HUDEP-2 (cell line): ENCODE measurements around the gene TMEM63A.

Experiments
- DNase-seq, 76 experiments: peaks; one replicate each; lab custom pipeline; 2025; ENCODE audit not compliant: unreplicated experiment in 76 of 76; lab: John Stamatoyannopoulos, UW

The TMEM63A gene

DNA sequence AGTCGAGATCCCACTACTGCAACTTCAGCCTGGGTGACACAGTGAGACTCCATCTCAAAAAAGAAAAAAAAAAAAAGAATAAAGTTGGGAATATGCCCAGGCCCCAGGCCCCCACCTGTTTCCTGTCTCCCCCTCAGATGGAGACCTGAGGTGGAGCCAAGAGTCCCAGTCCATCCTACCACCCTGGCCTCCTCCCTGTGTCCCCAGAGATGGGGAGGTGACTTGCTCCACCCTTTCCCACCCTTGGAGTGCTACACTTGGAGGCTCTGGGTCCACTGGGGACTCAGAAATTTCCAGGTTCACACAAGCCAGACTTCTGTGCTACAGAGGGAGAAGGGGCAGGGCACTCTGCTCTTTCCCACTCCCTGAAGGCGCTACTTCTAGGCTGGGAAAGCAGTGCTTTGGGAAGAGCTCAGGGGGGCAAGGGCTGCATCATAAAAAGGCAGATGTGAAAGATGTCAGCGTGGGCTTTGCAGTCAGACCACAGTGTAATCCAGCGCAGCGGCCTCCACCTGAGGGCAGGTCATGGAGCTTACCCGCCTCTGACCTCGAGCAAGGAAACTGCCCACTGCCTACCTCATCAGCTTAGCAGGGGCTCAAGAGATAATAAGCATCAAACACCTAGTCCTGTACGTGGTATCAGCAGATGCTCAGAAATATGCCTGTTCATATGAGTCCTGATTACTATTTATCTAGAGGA is 13.4 kb downstream of the TMEM63A start:
- DNase-seq = no peak

- DNase-seq = no peak
Measured at GRCh38 chr1:225866981-225867380, 15.2 kb downstream of the TMEM63A start.

GRCh38 chr1:225866061-225866837 is 15.9 kb downstream of the TMEM63A start:
- peak in 4 of 76 experiments; percentile 5 to 12 (median 8) for DNase-seq

DNA sequence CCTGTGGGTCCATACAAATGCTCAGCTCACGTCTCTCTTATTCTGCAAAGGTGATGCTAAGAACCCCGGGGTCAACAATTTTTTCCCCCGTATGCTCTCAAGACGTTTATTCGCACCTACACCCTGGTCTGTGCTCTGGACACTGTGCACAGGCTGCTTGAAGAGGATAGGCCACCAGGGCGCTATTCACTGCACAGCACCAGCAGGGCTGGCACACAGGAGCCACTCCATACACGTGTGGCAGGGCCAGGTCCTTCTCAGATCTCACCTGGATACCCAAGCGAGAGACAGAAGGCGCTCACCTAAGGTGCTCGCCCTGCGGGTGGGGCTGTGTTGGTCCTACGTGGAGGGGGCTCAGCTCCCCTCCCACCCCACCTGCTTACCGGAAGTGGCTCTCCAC is 16.7 kb downstream of the TMEM63A start:
- DNase-seq = no peak

GRCh38 chr1:225863167-225863566 is 19.0 kb downstream of the TMEM63A start:
- no peak for DNase-seq

DNA sequence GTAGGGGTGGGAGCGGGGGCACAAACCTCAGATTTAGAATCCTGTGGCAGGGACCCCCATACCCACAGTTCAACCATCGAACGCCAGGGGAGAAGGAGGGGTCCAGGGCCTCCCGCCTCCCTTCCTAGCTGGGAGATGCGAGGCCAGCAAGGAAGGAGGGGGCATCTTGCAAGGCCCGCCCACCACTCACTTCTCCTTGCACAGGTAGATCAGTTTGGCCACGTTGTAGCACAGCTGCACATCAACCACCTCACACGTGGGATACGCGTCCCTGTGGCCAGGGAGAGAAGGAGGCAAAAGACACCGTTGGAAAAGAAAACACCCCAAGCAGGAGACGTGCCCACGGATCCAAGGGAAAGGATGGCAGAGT is 19.6 kb downstream of the TMEM63A start:
- DNase-seq = no peak

- DNase-seq = no peak
Measured at GRCh38 chr1:225861834-225862580, 20.2 kb downstream of the TMEM63A start.

- DNase-seq = no peak
Measured at GRCh38 chr1:225860876-225861441, 21.2 kb downstream of the TMEM63A start.

DNA sequence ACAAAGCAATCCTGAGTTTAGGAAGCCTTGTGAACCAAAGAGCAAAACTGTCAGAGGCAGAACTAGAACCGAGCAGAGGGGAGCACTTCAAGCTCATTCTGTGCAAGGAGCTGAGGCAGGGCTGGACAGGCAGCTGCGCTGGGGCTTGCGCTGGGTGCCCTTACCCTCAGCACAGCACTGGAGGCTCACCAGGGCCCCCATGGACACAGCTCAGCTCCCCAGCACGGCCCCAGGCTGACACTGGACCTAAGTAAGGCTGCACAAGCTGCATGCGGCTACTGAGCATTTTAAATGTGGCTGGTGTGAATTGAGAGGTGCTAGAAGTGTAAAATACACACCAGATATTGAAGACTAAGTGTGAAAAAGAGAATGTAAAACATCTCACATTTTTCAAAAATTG is 22.1 kb downstream of the TMEM63A start:
- DNase-seq = no peak

GRCh38 chr1:225859151-225859550 is 23.0 kb downstream of the TMEM63A start:
- no peak for DNase-seq

- no peak for DNase-seq
Measured at GRCh38 chr1:225857256-225857655, 24.9 kb downstream of the TMEM63A start.

DNA sequence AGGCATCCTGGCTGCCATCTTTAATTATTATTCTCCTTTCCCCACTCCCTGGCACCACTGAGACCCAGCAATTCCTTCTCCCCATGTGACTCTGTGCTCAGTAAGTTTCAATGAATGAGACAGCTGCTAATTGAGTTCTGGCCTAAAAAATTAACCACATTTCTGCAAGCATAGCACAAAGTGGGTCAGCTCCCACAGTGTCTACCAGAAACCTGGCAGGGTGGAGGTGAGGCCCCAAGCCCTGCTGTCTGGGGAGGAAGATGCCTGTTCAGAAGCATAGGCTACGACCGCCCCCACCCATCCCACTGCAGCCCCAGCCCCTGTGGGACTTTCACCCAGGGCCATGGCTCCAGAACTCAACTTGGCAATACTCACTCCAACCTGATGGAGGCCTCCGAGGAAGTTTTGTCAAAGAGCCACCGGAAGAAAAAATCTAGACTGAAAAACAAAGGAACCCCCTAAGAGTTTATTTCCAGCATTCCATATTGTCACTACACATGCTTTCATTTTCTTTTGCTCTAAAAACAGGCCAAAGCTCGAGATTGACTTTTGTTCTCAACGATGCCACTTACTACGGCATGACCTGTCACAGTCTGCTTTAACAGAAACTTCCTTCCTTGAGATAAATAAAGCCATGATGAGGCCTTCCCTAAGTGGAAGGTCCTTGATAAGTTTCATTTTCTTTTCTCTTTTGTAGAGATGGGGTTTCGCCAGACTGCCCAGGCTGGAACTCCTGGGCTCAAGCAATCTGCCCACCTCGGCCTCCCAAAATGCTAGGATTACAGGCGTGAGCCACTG is 26.5 kb downstream of the TMEM63A start:
- DNase-seq = no peak

- DNase-seq = no peak
Measured at GRCh38 chr1:225853441-225853840, 28.7 kb downstream of the TMEM63A start.

- DNase-seq = no peak
Measured at GRCh38 chr1:225852413-225853124, 29.6 kb downstream of the TMEM63A start.

- DNase-seq = no peak
Measured at GRCh38 chr1:225851805-225852204, 30.4 kb downstream of the TMEM63A start.

GRCh38 chr1:225850370-225850769 is 31.8 kb downstream of the TMEM63A start:
- no peak for DNase-seq

DNA sequence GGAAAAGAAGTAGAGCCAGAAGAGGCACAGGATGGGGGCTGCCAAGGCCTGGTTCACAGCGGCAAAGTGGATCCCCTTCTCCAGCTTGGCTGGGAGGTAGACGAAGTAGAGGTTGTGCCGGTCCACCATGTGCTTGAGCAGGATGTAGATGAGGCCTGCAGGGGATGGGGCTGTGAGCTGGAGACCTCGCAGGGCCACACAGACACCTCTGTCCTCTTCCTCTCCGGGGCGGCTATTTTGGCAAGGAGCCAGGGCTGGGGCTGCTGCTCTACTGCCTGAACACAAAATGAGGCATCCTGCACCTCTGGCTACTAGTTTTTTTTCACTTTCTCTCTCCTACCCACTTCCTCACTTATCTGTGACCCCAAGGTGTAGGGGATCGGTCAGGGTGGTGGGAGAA is 32.3 kb downstream of the TMEM63A start:
- peak in 7 of 76 experiments; percentile 9 to 21 (median 16) for DNase-seq

GRCh38 chr1:225848030-225848955 is 33.9 kb downstream of the TMEM63A start:
- peak in 2 of 76 experiments; percentile 6 to 16 for DNase-seq

GRCh38 chr1:225847610-225848009 is 34.6 kb downstream of the TMEM63A start:
- no peak for DNase-seq
